Measurements from ENCODE around the gene TBX19. TPM values are rescaled to one million over a fixed set of nuclear protein-coding genes. Genes with fewer than 3 reads are reported as not detected.

The TBX19 gene
- total and polyA plus RNA-seq, 10 of the 15 experiments (the other 5 are each of a cell fraction or from before 2014, with no cell fraction given): 0.13 to 6.9 (median 1.2) TPM

- Histone ChIP-seq H3K9ac (ENCODE audit: control insufficient read depth, insufficient read depth, low read length) (no peak overlapping the region), H3K36me3 (ENCODE audit: control insufficient read depth in 2 of 2, insufficient read depth in 2 of 2, low read length in 1 of 2) (peaks cover 0 to 2% of the 10 kb centered on the region in 2 experiments; a peak in 1 of 4 replicates), H3K4me1 (ENCODE audit: control insufficient read depth, insufficient read depth, low read length) (no peaks in the 10 kb centered on the region), H3K79me2 (ENCODE audit: control insufficient read depth, insufficient read depth, low read length) (no peaks in the 10 kb centered on the region), H3K27ac (ENCODE audit: control insufficient read depth, insufficient read depth) (no peak overlapping the region), H3K4me3 (no peak overlapping the region), H3K27me3 (replicated peaks in 1 of 2; ENCODE audit: control insufficient read depth in 2 of 2, insufficient read depth in 2 of 2, low read length in 1 of 2) (no peaks in the 10 kb centered on the region), H3K9me3 (replicated peaks; ENCODE audit: control insufficient read depth, insufficient read depth, low read length) (no peaks in the 10 kb centered on the region; the same call in 2 of the 3 replicates), H3K4me2 (ENCODE audit: control insufficient read depth, insufficient read depth) (no peak overlapping the region), H2AFZ (ENCODE audit: control insufficient read depth, low read depth, low read length) (no peak overlapping the region), H4K20me1 (ENCODE audit: control insufficient read depth, insufficient read depth) (no peaks in the 10 kb centered on the region)
- RAD21 ChIA-PET (ENCODE audit: unreplicated experiment): no interaction called here
- no peak for DNase-seq (ENCODE audit: low read depth, low spot score)
- CTCF ChIA-PET: no interaction called here
- WGBS (ENCODE audit: insufficient coverage, insufficient replicate concordance, low lambda C conversion rate, missing lambda C conversion rate): 85% methylated on average over 6 of the region's 6 CpGs
- ATAC-seq: no peak
- POLR2A ChIA-PET: no interaction called here
- no peak for FAIRE-seq
- SMC1A ChIA-PET (ENCODE audit: uncharacterized antibody, unreplicated experiment): no interaction called here
- no TSS peak for BruUV-seq (replicated peaks)
- intact Hi-C loops (cut with micrococcal nuclease; ENCODE audit: unreplicated experiment): no loop called here
- in situ Hi-C loops (cut with MboI): no loop called here
- TF ChIP-seq ATF2 (IDR thresholded peaks at IDR 0.05; ENCODE audit: low read length) (no peak), EZH2 (IDR thresholded peaks at IDR 0.05; ENCODE audit: borderline replicate concordance, control insufficient read depth, low read depth, low read length) (no peak), ZNF274 (IDR thresholded peaks at IDR 0.05; ENCODE audit: insufficient read depth, insufficient read length) (no peak), ASH2L (IDR thresholded peaks at IDR 0.05; ENCODE audit: borderline replicate concordance, low read depth) (no peak), RUNX3 (IDR thresholded peaks at IDR 0.05; ENCODE audit: low read length) (no peak), ESRRA (IDR thresholded peaks at IDR 0.05; ENCODE audit: low read length) (no peak), ZBED1 (IDR thresholded peaks at IDR 0.05; ENCODE audit: borderline replicate concordance) (no peak), FOXM1 (IDR thresholded peaks at IDR 0.05; ENCODE audit: low read depth, low read length) (no peak), REST (IDR thresholded peaks at IDR 0.05; ENCODE audit: low read depth, low read length) (no peak), GATAD2B (conservative IDR thresholded peaks at IDR 0.05; ENCODE audit: low read depth) (no peak), POLR2A (IDR thresholded peaks at IDR 0.05; ENCODE audit: low read depth, low read length) (no peak), RCOR1 (conservative IDR thresholded peaks at IDR 0.05; ENCODE audit: low read depth, low read length) (no peak)
Observed at GRCh38 chr1:168266644-168267186, 14.0 kb upstream of the TBX19 start.
